Endothelial cell of umbilical vein (primary cell): Measurements from ENCODE around the gene GPRASP1. TPM values are rescaled to one million over a fixed set of nuclear protein-coding genes. Genes with fewer than 3 reads are reported as not detected.

ENCODE experiments used
- BruUV-seq: library from RNA; stranded (reverse); fragments of 400-500 nt; replicated peaks from 2 replicates; lab custom pipeline; 2021; lab: Mats Ljungman, UMichigan
- CTCF ChIA-PET: fragments of 300-600, 350-600 bp; sonication (Branson Sonifier 250); formaldehyde crosslinking; loops from one replicate; lab custom pipeline; 2021; ENCODE audit warnings: antibody characterized with exemption, inconsistent platforms; lab: Charles Lee
- POLR2A ChIA-PET: fragments of 300-600, 350-600 bp; sonication (Branson Sonifier 250); formaldehyde crosslinking; loops from one replicate; lab custom pipeline; 2021; ENCODE audit warnings: antibody characterized with exemption, inconsistent platforms; lab: Charles Lee
- DNase-seq: peaks from one replicate; pipeline ENCODE4 v3.0.0-alpha.2; 2011; ENCODE audit warnings: low read depth, low spot score
- FAIRE-seq: peaks from 2 replicates; lab custom pipeline; 2011; peaks lifted over from hg19 to GRCh38; lab: Jason Lieb, UNC
- H2AFZ ChIP-seq: 2 replicates; pipeline ENCODE4 v1.6.0; 2012; ENCODE audit warnings: low read depth, low read length, control low read depth, inconsistent platforms
- H3K27ac ChIP-seq: 2 replicates; pipeline ENCODE4 v1.5.1; 2011; ENCODE audit warnings: low read depth, mild to moderate bottlenecking, control low read depth, low read length, moderate library complexity; ENCODE audit not compliant: insufficient read depth
- H3K27me3 ChIP-seq, 2 experiments: 2 replicates each; pipeline versions ENCODE4 v1.6.0 to v1.6.1; 2011; ENCODE audit warnings: low read length in 2 of 2, mixed read lengths in 1 of 2; ENCODE audit not compliant: control insufficient read depth in 2 of 2, insufficient read depth in 2 of 2
- H3K36me3 ChIP-seq, 2 experiments: 2 replicates in 1 of 2; 3 replicates in 1 of 2; pipeline ENCODE4 v1.5.1; 2011; ENCODE audit warnings: low read length in 2 of 2, mild to moderate bottlenecking in 1 of 2, moderate library complexity in 1 of 2; ENCODE audit not compliant: control insufficient read depth in 2 of 2, insufficient read depth in 2 of 2; ENCODE audit errors: extremely low read depth in 1 of 2
- H3K4me1 ChIP-seq: 3 replicates; pipeline ENCODE4 v1.5.1; 2011; ENCODE audit warnings: mild to moderate bottlenecking, low read length; ENCODE audit not compliant: control insufficient read depth, insufficient read depth; ENCODE audit errors: extremely low read depth
- H3K4me2 ChIP-seq: 2 replicates; pipeline ENCODE4 v1.6.1; 2011; ENCODE audit warnings: low read length, control low read depth, mixed read lengths; ENCODE audit not compliant: insufficient read depth
- H3K4me3 ChIP-seq, 3 experiments: fragments of 200-600 bp in 1 of 3; sonication (generic), shearing (Covaris generic) in 1 of 3; replicated peaks in 1 of 3; 2 replicates each; pipeline ENCODE4 v1.5.1; 2011 to 2016; ENCODE audit warnings: control low read depth in 3 of 3, low read length in 3 of 3, mild to moderate bottlenecking in 2 of 3, inconsistent platforms in 1 of 3, low read depth in 1 of 3, moderate library complexity in 1 of 3; ENCODE audit not compliant: insufficient read depth in 1 of 3
- H3K79me2 ChIP-seq: 2 replicates; pipeline ENCODE4 v1.6.0; 2012; ENCODE audit warnings: low read length, inconsistent platforms; ENCODE audit not compliant: control insufficient read depth, insufficient read depth
- H3K9ac ChIP-seq: replicated peaks from 2 replicates; pipeline ENCODE3; 2011; ENCODE audit warnings: low read length, control low read depth; ENCODE audit not compliant: insufficient read depth; ENCODE audit errors: extremely low read depth
- H3K9me1 ChIP-seq: replicated peaks from 3 replicates; pipeline ENCODE4 v1.6.0; 2011; ENCODE audit warnings: mild to moderate bottlenecking, low read length; ENCODE audit not compliant: control insufficient read depth, insufficient read depth; ENCODE audit errors: extremely low read depth
- H3K9me3 ChIP-seq: replicated peaks from 2 replicates; pipeline ENCODE4 v1.5.1; 2012; ENCODE audit warnings: low read length, inconsistent platforms; ENCODE audit not compliant: control insufficient read depth, insufficient read depth
- H4K20me1 ChIP-seq: replicated peaks from 2 replicates; pipeline ENCODE3; 2011; ENCODE audit warnings: mild to moderate bottlenecking, low read length; ENCODE audit not compliant: control insufficient read depth, insufficient read depth; ENCODE audit errors: extremely low read depth
- CTCF ChIP-seq, 2 donors: IDR thresholded peaks; 1 replicate in 1 of 2; 2 replicates in 1 of 2; pipeline ENCODE4 v1.5.1; 2011; ENCODE audit warnings: low read length in 2 of 2, mild to moderate bottlenecking in 2 of 2, moderate library complexity in 2 of 2, control low read depth in 1 of 2, inconsistent platforms in 1 of 2, low read depth in 1 of 2; ENCODE audit not compliant: insufficient read depth in 1 of 2; ENCODE audit errors: extremely low read depth in 1 of 2
- EZH2 ChIP-seq: IDR thresholded peaks from 2 replicates; pipeline ENCODE4 v1.6.1; 2012; ENCODE audit warnings: borderline replicate concordance, low read depth, mild to moderate bottlenecking, moderate library complexity, low read length, inconsistent platforms; ENCODE audit not compliant: severe bottlenecking
- FOS ChIP-seq: IDR thresholded peaks from 2 replicates; pipeline ENCODE4 v1.6.1; 2011; ENCODE audit warnings: mild to moderate bottlenecking, low read length, moderate library complexity, borderline replicate concordance; ENCODE audit not compliant: insufficient read depth
- GATA2 ChIP-seq: IDR thresholded peaks from 2 replicates; pipeline ENCODE4 v1.7.0; 2011; ENCODE audit warnings: low read depth, mild to moderate bottlenecking, moderate library complexity, mixed read lengths, low read length; ENCODE audit not compliant: insufficient read length, insufficient read depth
- JUN ChIP-seq: IDR thresholded peaks from 2 replicates; pipeline ENCODE4 v1.6.1; 2011; ENCODE audit warnings: borderline replicate concordance, low read depth; ENCODE audit not compliant: insufficient read length, insufficient read depth
- MYC ChIP-seq: IDR thresholded peaks from one replicate; pipeline ENCODE4 v1.6.1; 2011; ENCODE audit warnings: mild to moderate bottlenecking, low read depth, low read length
- POLR2A ChIP-seq: IDR thresholded peaks from 2 replicates; pipeline ENCODE4 v1.6.1; 2012; ENCODE audit warnings: low read depth, mild to moderate bottlenecking, control low read depth, low read length
- POLR2AphosphoS5 ChIP-seq: IDR thresholded peaks from 2 replicates; pipeline ENCODE4 v1.6.1; 2012; ENCODE audit warnings: low read depth, mild to moderate bottlenecking, control low read depth, low read length, moderate library complexity; ENCODE audit not compliant: insufficient read depth
- dilution Hi-C: fragments of 300-500 bp; cut with MboI; formaldehyde crosslinking; loops from one replicate; pipeline ENCODE4 v1.15.0; 2019; ENCODE audit warnings: low sequenced_read_pairs; ENCODE audit not compliant: extremely low pct_ligation_motif_present
- intact Hi-C: fragments of 100-400 bp; cut with micrococcal nuclease; formaldehyde crosslinking; loops from one replicate; pipeline ENCODE4 v1.10.0; 2022
- polyA plus RNA-seq, 4 experiments: library from polyadenylated mRNA; depleted of rRNA in 3 of 4; stranded (reverse) in 3 of 4; unstranded in 1 of 4; fragments of >200 nt; gene quantifications; 2 replicates each; pipeline versions ENCODE4 v1.2.1 to v1.2.3, GENCODE V29; 2011 to 2012; ENCODE audit warnings: missing spikeins in 1 of 4
- total RNA-seq: library from RNA; stranded (reverse); gene quantifications from 2 replicates; pipeline ENCODE4 v1.2.3, GENCODE V29; 2021
- TF ChIP-seq, protein P1 (sequence below): IDR thresholded peaks from 2 replicates; pipeline ENCODE4 v1.6.1; 2011; ENCODE audit not compliant: insufficient read depth, insufficient read length

The GPRASP1 gene
- total and polyA plus RNA-seq, 2 donors (not counting 3 experiments of a cell fraction or from before 2014, with no cell fraction given), result 0.32 to 2.1 TPM

DNA sequence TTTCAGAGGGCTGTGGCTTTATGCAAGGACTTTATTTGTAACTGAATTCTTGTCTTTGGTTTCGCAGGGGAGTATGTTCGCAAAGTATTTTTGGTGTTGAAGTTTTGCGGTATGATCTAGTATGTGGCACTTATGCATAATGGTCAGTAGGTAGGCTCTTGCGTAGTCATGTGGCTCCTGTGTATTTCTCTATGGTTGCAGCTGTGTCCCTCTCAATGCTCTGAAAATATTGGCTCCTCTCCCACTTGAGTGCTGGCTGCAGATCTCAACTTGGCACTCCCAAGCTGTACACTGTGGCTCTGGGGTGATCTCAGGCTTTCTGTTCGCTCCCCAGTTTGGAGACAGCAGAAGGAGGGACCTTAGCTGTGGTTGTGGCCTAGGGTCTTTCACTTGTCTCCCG, 27.2 kb upstream of the GPRASP1 start:
- H2AFZ ChIP-seq, result no peak overlapping the region
- dilution Hi-C loops (no loop called here), intact Hi-C loops (no loop called here)
- ChIA-PET CTCF (no interaction called here), POLR2A (no interaction called here)
- no peak overlapping the region for H3K9ac ChIP-seq
- FAIRE-seq, result no peak
- no peaks in the 10 kb centered on the region for H3K4me1 ChIP-seq
- no peaks in the 10 kb centered on the region for H3K36me3 ChIP-seq
- no peaks in the 10 kb centered on the region for H3K79me2 ChIP-seq
- no peaks in the 10 kb centered on the region for H3K9me1 ChIP-seq
- H3K4me3 ChIP-seq, result no peak overlapping the region
- no TSS peak for BruUV-seq
- no peak overlapping the region for H3K27ac ChIP-seq
- H3K27me3 ChIP-seq, result no peaks in the 10 kb centered on the region
- no peak for DNase-seq
- H3K4me2 ChIP-seq, result no peak overlapping the region
- no peaks in the 10 kb centered on the region for H4K20me1 ChIP-seq
- no peak for TF ChIP-seq CTCF (IDR thresholded peaks at IDR 0.05; ENCODE audit: extremely low read depth in 1 of 2, insufficient read depth in 1 of 2, low read depth in 1 of 2, low read length in 2 of 2)
- no peak for TF ChIP-seq POLR2A
- TF ChIP-seq GATA2, result no peak
- TF ChIP-seq, protein P1, sequence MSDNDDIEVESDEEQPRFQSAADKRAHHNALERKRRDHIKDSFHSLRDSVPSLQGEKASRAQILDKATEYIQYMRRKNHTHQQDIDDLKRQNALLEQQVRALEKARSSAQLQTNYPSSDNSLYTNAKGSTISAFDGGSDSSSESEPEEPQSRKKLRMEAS, result no peak
- no peak for TF ChIP-seq EZH2
- TF ChIP-seq MYC, result no peak
- TF ChIP-seq FOS, result no peak
- TF ChIP-seq POLR2AphosphoS5, result no peak
- no peak for TF ChIP-seq JUN
- H3K9me3 ChIP-seq, result no peaks in the 10 kb centered on the region
